Measurements from ENCODE around the gene SNX7. TPM values are rescaled to one million over a fixed set of nuclear protein-coding genes. Genes with fewer than 3 reads are reported as not detected.

Gene SNX7
- total and polyA plus RNA-seq, 2 donors (not counting 3 experiments of a cell fraction or from before 2014, with no cell fraction given): 22.4 to 37.9 TPM

DNA sequence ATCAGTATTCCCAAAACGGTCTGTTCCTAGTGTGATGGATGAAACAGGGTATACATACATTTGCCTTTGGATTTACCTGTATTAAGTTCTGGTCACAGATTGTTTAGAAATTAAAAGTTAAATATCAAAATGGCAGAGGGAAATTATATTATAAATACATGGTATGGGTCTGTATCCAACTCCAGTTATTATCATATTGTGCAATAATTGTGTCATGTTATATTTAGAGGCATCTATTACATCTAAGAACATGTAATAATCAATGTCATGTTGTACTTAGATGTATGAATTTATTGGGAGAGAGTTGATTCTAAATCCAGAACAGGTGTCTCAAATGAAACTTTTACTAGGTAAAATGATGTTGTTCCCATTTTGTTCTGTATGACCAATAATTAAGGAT is 79.6 kb downstream of the SNX7 start:
- no peak overlapping the region for H2AFZ ChIP-seq (ENCODE audit: low read depth, low read length)
- intact Hi-C loops (cut with micrococcal nuclease): no loop called here
- ChIA-PET POLR2A (no interaction called here), CTCF (interaction anchor here (0.8 kb wide), 1 partner anchor 8 kb away, joined by 3 read pairs; no protein-coding TSS in a partner anchor)
- H3K4me1 ChIP-seq (ENCODE audit: control insufficient read depth, extremely low read depth, insufficient read depth, low read length): no peaks in the 10 kb centered on the region
- H3K9ac ChIP-seq (replicated peaks; ENCODE audit: extremely low read depth, insufficient read depth, low read length): no peak overlapping the region
- no peaks in the 10 kb centered on the region for H3K9me3 ChIP-seq (replicated peaks; ENCODE audit: control insufficient read depth, insufficient read depth, low read length)
- H3K4me2 ChIP-seq (ENCODE audit: insufficient read depth, low read length): no peak overlapping the region
- no peaks in the 10 kb centered on the region for H3K9me1 ChIP-seq (replicated peaks; ENCODE audit: control insufficient read depth, extremely low read depth, insufficient read depth, low read length)
- H3K79me2 ChIP-seq (ENCODE audit: control insufficient read depth, insufficient read depth, low read length): no peaks in the 10 kb centered on the region
- no peak for DNase-seq (ENCODE audit: low read depth, low spot score)
- no peak overlapping the region for H3K4me3 ChIP-seq (replicated peaks in 1 of 3; ENCODE audit: insufficient read depth in 1 of 3, low read depth in 1 of 3, low read length in 3 of 3)
- no peaks in the 10 kb centered on the region for H4K20me1 ChIP-seq (replicated peaks; ENCODE audit: control insufficient read depth, extremely low read depth, insufficient read depth, low read length)
- no TSS peak for BruUV-seq (replicated peaks)
- dilution Hi-C loops (cut with MboI; ENCODE audit: extremely low pct_ligation_motif_present, low sequenced_read_pairs): no loop called here
- H3K27me3 ChIP-seq (ENCODE audit: control insufficient read depth in 2 of 2, insufficient read depth in 2 of 2, low read length in 2 of 2): no peaks in the 10 kb centered on the region
- FAIRE-seq: no peak
- no peak overlapping the region for H3K27ac ChIP-seq (ENCODE audit: insufficient read depth, low read depth, low read length)
- H3K36me3 ChIP-seq (ENCODE audit: control insufficient read depth in 2 of 2, extremely low read depth in 1 of 2, insufficient read depth in 2 of 2, low read length in 2 of 2): no peaks in the 10 kb centered on the region
- TF ChIP-seq FOS (IDR thresholded peaks at IDR 0.05; ENCODE audit: borderline replicate concordance, insufficient read depth, low read length) (no peak), JUN (IDR thresholded peaks at IDR 0.05; ENCODE audit: borderline replicate concordance, insufficient read depth, insufficient read length, low read depth) (no peak), EZH2 (IDR thresholded peaks at IDR 0.05; ENCODE audit: borderline replicate concordance, low read depth, low read length, severe bottlenecking) (no peak), GATA2 (IDR thresholded peaks at IDR 0.05; ENCODE audit: insufficient read depth, insufficient read length, low read depth, low read length) (no peak), POLR2A (IDR thresholded peaks at IDR 0.05; ENCODE audit: low read depth, low read length) (no peak), POLR2AphosphoS5 (IDR thresholded peaks at IDR 0.05; ENCODE audit: insufficient read depth, low read depth, low read length) (no peak), MYC (IDR thresholded peaks at IDR 0.05; ENCODE audit: low read depth, low read length) (no peak)
- TF ChIP-seq, protein P1, sequence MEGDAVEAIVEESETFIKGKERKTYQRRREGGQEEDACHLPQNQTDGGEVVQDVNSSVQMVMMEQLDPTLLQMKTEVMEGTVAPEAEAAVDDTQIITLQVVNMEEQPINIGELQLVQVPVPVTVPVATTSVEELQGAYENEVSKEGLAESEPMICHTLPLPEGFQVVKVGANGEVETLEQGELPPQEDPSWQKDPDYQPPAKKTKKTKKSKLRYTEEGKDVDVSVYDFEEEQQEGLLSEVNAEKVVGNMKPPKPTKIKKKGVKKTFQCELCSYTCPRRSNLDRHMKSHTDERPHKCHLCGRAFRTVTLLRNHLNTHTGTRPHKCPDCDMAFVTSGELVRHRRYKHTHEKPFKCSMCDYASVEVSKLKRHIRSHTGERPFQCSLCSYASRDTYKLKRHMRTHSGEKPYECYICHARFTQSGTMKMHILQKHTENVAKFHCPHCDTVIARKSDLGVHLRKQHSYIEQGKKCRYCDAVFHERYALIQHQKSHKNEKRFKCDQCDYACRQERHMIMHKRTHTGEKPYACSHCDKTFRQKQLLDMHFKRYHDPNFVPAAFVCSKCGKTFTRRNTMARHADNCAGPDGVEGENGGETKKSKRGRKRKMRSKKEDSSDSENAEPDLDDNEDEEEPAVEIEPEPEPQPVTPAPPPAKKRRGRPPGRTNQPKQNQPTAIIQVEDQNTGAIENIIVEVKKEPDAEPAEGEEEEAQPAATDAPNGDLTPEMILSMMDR (IDR thresholded peaks at IDR 0.05; ENCODE audit: extremely low read depth in 1 of 2, insufficient read depth in 1 of 2, low read depth in 1 of 2, low read length in 2 of 2): no peak
- TF ChIP-seq, protein P2, sequence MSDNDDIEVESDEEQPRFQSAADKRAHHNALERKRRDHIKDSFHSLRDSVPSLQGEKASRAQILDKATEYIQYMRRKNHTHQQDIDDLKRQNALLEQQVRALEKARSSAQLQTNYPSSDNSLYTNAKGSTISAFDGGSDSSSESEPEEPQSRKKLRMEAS (IDR thresholded peaks at IDR 0.05; ENCODE audit: insufficient read depth, insufficient read length): no peak
